Psoas muscle (tissue), 8 donors: ENCODE measurements around the gene VSIR. TPM values are rescaled to one million over a fixed set of nuclear protein-coding genes. Genes with fewer than 3 reads are reported as not detected.

Experiments
- ATAC-seq, 4 donors: fragments of 200-7000 bp; cut with Tn5 transposase; one replicate each; pipeline ENCODE4 v1.9.1; 2020; ENCODE audit warnings: moderate library complexity in 3 of 4, mild to moderate bottlenecking in 2 of 4
- DNase-seq, 2 donors: peaks; one replicate each; pipeline ENCODE4 v3.0.0-alpha.2; 2020
- H3K27ac ChIP-seq: fragments of 200-600 bp; one replicate; pipeline ENCODE4 v1.8.0; 2022
- H3K27me3 ChIP-seq, 3 donors: fragments of 200-600 bp in 1 of 3; one replicate each; pipeline versions ENCODE4 v1.6.1 to v1.8.0; 2013 to 2022; ENCODE audit warnings: low read length in 2 of 3, mild to moderate bottlenecking in 2 of 3, moderate library complexity in 1 of 3; ENCODE audit not compliant: insufficient read depth in 3 of 3
- H3K36me3 ChIP-seq, 2 donors: fragments of 200-600 bp in 1 of 2; one replicate each; pipeline versions ENCODE4 v1.6.1 to v1.8.0; 2013 to 2022; ENCODE audit warnings: low read depth in 1 of 2, mild to moderate bottlenecking in 1 of 2, moderate library complexity in 1 of 2; ENCODE audit not compliant: insufficient read depth in 1 of 2
- H3K4me1 ChIP-seq: fragments of 200-600 bp; one replicate; pipeline ENCODE4 v1.8.0; 2022
- H3K4me3 ChIP-seq: fragments of 200-600 bp; one replicate; pipeline ENCODE4 v1.8.0; 2022; ENCODE audit warnings: mild to moderate bottlenecking
- H3K9me3 ChIP-seq: fragments of 200-600 bp; one replicate; pipeline ENCODE4 v1.8.0; 2022
- WGBS, 3 donors: extraction: QIAGEN DNeasy Blood & Tissue Kit; methylation state at CpG; one replicate each; pipeline versions ENCODE4 v1.1.6 to v1.1.7; 2013; 5-methylcytosine and 5-hydroxymethylcytosine counted together
- intact Hi-C, 2 donors: fragments of 100-400 bp; cut with DNase I; formaldehyde crosslinking; loops; one replicate each; pipeline versions ENCODE4 v1.11.0 to v1.14.2; 2022
- polyA plus RNA-seq, 3 donors: library from polyadenylated mRNA; stranded (reverse); fragments of 200-250 nt; gene quantifications; one replicate each; pipeline ENCODE4 v1.2.3, GENCODE V29; 2013
- total RNA-seq, 4 donors: library from RNA; stranded (reverse); fragmentation: NEBNext Ultra II Directional in 2 of 4; extraction: Animal tissue kit (Norgen Biotek cat#: 25700) in 2 of 4; gene quantifications; one replicate each; pipeline versions ENCODE4 v1.2.1 to v1.2.4, GENCODE V29; 2021 to 2023
- TF ChIP-seq, protein P1 (sequence below): fragments of 200-600 bp; IDR thresholded peaks from one replicate; pipeline ENCODE4 v1.8.0; 2022; ENCODE audit warnings: antibody characterized with exemption
- donor health status: healthy with polysubstance abuse.
- donor health status: DM: no; HTN: no; CAD: no; lungs with moderate emphysema.
- donor health status: Bipolar disorder and iron deficiency.
- donor health status: healthy.
- donor health status: DM: yes; HTN: yes; CAD: no.
- donor health status: DM: no; HTN: no; CAD: no.
- donor health status: DM: no; HTN: no; CAD: no.
- donor health status: DM: yes; HTN: yes; CAD: no.

Gene VSIR
- total and polyA plus RNA-seq, 7 donors: 12.5 to 21.8 (median 18.1) TPM

DNA sequence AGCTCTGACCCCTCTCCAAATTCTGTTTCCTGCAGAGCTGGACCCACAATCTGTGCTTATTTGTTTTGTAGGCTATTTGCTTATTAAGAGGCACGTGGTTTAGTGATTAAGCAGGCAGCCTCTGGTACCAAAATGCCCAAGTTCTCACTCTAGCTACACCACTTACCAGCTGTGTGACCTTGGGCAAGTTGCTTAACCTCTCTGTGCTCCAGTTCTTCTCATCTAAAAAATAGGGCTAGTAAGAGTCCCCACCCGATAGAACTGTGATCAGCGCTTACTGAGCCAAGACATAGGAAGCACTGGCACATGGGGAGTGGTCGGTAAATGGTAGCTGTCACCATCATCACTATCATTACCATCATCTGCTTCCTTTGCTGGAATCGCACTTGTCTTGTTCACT, 74.6 kb downstream of the VSIR start:
- intact Hi-C loops: loop anchor here in 1 of 2 donors (5.0 kb wide), 2 partner anchors 74 to 114 kb away; partner anchors contain the start of gene VSIR
- H3K36me3 ChIP-seq: no peaks in the 10 kb centered on the region
- H3K4me3 ChIP-seq: no peak overlapping the region
- H3K27ac ChIP-seq: no peak overlapping the region
- H3K4me1 ChIP-seq: peaks cover 11% of the 10 kb centered on the region
- DNase-seq: no peak
- no peaks in the 10 kb centered on the region for H3K9me3 ChIP-seq
- peaks cover 0 to 2% (median 0%) of the 10 kb centered on the region in 3 donors for H3K27me3 ChIP-seq
- 89 to 91% (median 90%) methylated on average over 5 of the region's 5 CpGs for WGBS, 3 donors
- TF ChIP-seq, protein P1, sequence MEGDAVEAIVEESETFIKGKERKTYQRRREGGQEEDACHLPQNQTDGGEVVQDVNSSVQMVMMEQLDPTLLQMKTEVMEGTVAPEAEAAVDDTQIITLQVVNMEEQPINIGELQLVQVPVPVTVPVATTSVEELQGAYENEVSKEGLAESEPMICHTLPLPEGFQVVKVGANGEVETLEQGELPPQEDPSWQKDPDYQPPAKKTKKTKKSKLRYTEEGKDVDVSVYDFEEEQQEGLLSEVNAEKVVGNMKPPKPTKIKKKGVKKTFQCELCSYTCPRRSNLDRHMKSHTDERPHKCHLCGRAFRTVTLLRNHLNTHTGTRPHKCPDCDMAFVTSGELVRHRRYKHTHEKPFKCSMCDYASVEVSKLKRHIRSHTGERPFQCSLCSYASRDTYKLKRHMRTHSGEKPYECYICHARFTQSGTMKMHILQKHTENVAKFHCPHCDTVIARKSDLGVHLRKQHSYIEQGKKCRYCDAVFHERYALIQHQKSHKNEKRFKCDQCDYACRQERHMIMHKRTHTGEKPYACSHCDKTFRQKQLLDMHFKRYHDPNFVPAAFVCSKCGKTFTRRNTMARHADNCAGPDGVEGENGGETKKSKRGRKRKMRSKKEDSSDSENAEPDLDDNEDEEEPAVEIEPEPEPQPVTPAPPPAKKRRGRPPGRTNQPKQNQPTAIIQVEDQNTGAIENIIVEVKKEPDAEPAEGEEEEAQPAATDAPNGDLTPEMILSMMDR: no peak
- ATAC-seq: no peak

DNA sequence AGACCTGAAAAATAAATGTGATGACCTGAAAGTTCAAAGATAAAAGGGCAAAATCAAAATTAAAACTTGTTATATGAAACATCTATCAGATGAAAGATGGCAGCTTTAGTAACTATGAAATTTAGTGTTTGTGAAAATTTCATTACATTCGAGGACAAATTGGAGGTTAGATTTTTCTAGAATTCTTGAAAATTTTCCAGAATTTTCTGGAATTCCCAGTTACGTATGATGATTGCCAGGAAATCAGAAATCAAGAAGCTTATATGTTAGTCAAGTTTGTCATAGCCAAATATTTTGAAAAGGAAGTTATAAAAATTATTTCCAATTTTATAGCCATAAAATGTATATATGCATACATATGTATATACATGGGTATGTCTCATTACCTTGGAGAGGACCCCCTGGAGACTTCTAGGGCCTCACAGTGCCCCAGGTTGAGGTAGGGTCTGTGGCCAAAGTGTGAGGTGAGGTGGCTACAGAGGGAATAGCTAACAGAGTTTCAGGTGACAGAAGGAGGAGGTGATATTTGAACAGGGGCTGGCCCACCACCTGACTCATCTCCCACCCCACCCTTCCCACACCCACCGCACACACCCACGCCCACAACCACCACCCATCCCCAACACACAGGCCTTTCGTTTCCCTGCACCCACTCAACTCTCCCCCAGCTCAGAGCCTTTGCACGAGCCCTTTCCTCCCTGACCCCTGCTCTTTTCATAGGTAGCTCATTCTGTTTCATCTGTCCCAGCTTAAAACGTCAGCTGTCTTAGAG, 75.2 kb downstream of the VSIR start:
- 79 to 85% (median 82%) methylated on average over 7 of the region's 7 CpGs for WGBS, 3 donors
- peaks cover 11% of the 10 kb centered on the region for H3K4me1 ChIP-seq
- intact Hi-C loops: loop anchor here in 1 of 2 donors (5.0 kb wide), 2 partner anchors 74 to 114 kb away; partner anchors contain the start of gene VSIR
- H3K4me3 ChIP-seq: no peak overlapping the region
- DNase-seq (peak in 1 of 2 donors; percentile 22), ATAC-seq (no peak)
- H3K27ac ChIP-seq: no peak overlapping the region
- H3K9me3 ChIP-seq: no peaks in the 10 kb centered on the region
- TF ChIP-seq, protein P1: no peak
- peaks cover 0 to 2% (median 0%) of the 10 kb centered on the region in 3 donors for H3K27me3 ChIP-seq
- no peaks in the 10 kb centered on the region for H3K36me3 ChIP-seq

Other genes starting within 250 kb of the VSIR start
- not detected for gene C10orf105, start 53.7 kb downstream of the VSIR start, total RNA-seq
- under 1 TPM; 0.01 to 0.03 (median 0.03) TPM for gene C10orf105, start 53.7 kb downstream of the VSIR start, polyA plus RNA-seq
- gene PSAP, start 77.7 kb upstream of the VSIR start, total RNA-seq: 1,000 to 10,000 TPM in 3 of 4 donors, 100 to 1,000 TPM in 1; 885 to 1,725 (median 1,143) TPM
- 1,000 to 10,000 TPM in 1 of 3 donors, 100 to 1,000 TPM in 2; 634 to 1,049 (median 695) TPM for gene PSAP, start 77.7 kb upstream of the VSIR start, polyA plus RNA-seq
- 10 to 100 TPM; 10.6 to 44.0 (median 16.6) TPM for gene CHST3, start 190.9 kb upstream of the VSIR start, total RNA-seq
- gene CHST3, start 190.9 kb upstream of the VSIR start, polyA plus RNA-seq: 10 to 100 TPM in 1 of 3 donors, 1 to 10 TPM in 2; 3.3 to 12.1 (median 8.2) TPM